HUES64 (cell line): ENCODE data around the gene SSBP2.

Experiments used
- H3K27ac ChIP-seq: 2 replicates; pipeline ENCODE4 v1.7.0; 2013; ENCODE audit warnings: low read depth, low read length, inconsistent platforms
- H3K27me3 ChIP-seq: 2 replicates; pipeline ENCODE4 v1.6.1; 2013; ENCODE audit warnings: mild to moderate bottlenecking, low read length; ENCODE audit not compliant: insufficient read depth
- H3K36me3 ChIP-seq: 2 replicates; pipeline ENCODE4 v1.6.1; 2013; ENCODE audit warnings: mild to moderate bottlenecking, low read length; ENCODE audit not compliant: insufficient read depth
- H3K4me1 ChIP-seq: 2 replicates; pipeline ENCODE4 v1.6.1; 2013; ENCODE audit warnings: mild to moderate bottlenecking, low read length, moderate library complexity; ENCODE audit not compliant: insufficient read depth
- H3K4me3 ChIP-seq: 2 replicates; pipeline ENCODE4 v1.5.1; 2013; ENCODE audit warnings: mild to moderate bottlenecking, low read length, moderate library complexity
- H3K9ac ChIP-seq: 2 replicates; pipeline ENCODE4 v1.6.1; 2013; ENCODE audit warnings: mild to moderate bottlenecking, low read depth, low read length
- H3K9me3 ChIP-seq: 2 replicates; pipeline ENCODE4 v1.6.1; 2013; ENCODE audit warnings: low read depth, low read length; ENCODE audit not compliant: insufficient read depth
- WGBS: fragments of 150-250, 120-280 bp; methylation state at CpG from one replicate; pipeline ENCODE4 v1.1.7; 2013; ENCODE audit warnings: missing lambda C conversion rate; 5-methylcytosine and 5-hydroxymethylcytosine counted together

SSBP2 gene

GRCh38 chr5:81782811-81783210, 31.9 kb upstream of the SSBP2 start:
- peaks cover 12% of the 10 kb centered on the region for H3K4me1 ChIP-seq

GRCh38 chr5:81779916-81780266, 29.0 kb upstream of the SSBP2 start:
- H3K9ac ChIP-seq = no peak overlapping the region
- H3K27ac ChIP-seq = no peak overlapping the region
- 95% methylated on average over 4 of the region's 4 CpGs for WGBS
- H3K27me3 ChIP-seq = no peaks in the 10 kb centered on the region
- H3K9me3 ChIP-seq = no peaks in the 10 kb centered on the region
- H3K36me3 ChIP-seq = no peaks in the 10 kb centered on the region
- no peak overlapping the region for H3K4me3 ChIP-seq
- no peaks in the 10 kb centered on the region for H3K4me1 ChIP-seq

More at GRCh38 chr5:81782811-81783210, 31.9 kb upstream of the SSBP2 start:
- Histone ChIP-seq H3K27me3 (no peaks in the 10 kb centered on the region), H3K4me3 (no peak overlapping the region), H3K36me3 (no peaks in the 10 kb centered on the region), H3K9ac (no peak overlapping the region), H3K27ac (no peak overlapping the region), H3K9me3 (no peaks in the 10 kb centered on the region)
- WGBS = 93% methylated on average over 3 of the region's 3 CpGs

- H3K9ac ChIP-seq = no peak overlapping the region
- H3K36me3 ChIP-seq = no peaks in the 10 kb centered on the region
- no peak overlapping the region for H3K4me3 ChIP-seq
- no peaks in the 10 kb centered on the region for H3K4me1 ChIP-seq
- H3K27ac ChIP-seq = no peak overlapping the region
- 86% methylated on average over 5 of the region's 5 CpGs for WGBS
- no peaks in the 10 kb centered on the region for H3K27me3 ChIP-seq
- no peaks in the 10 kb centered on the region for H3K9me3 ChIP-seq
Observed at GRCh38 chr5:81779125-81779915, 28.4 kb upstream of the SSBP2 start.

GRCh38 chr5:81778642-81779041, 27.7 kb upstream of the SSBP2 start:
- Histone ChIP-seq H3K9ac (no peak overlapping the region), H3K27me3 (no peaks in the 10 kb centered on the region), H3K36me3 (no peaks in the 10 kb centered on the region), H3K27ac (no peak overlapping the region), H3K9me3 (no peaks in the 10 kb centered on the region), H3K4me3 (no peak overlapping the region), H3K4me1 (no peaks in the 10 kb centered on the region)
- 71% methylated on average over 3 of the region's 3 CpGs for WGBS

GRCh38 chr5:81776258-81776657, 25.4 kb upstream of the SSBP2 start:
- Histone ChIP-seq H3K36me3 (no peaks in the 10 kb centered on the region), H3K9me3 (no peaks in the 10 kb centered on the region; the same call in 1 of the 2 replicates), H3K4me3 (no peak overlapping the region), H3K4me1 (no peaks in the 10 kb centered on the region), H3K9ac (no peak overlapping the region), H3K27me3 (no peaks in the 10 kb centered on the region), H3K27ac (no peak overlapping the region)
- 95% methylated on average over 4 of the region's 4 CpGs for WGBS

GRCh38 chr5:81774374-81774773, 23.5 kb upstream of the SSBP2 start:
- no peaks in the 10 kb centered on the region for H3K4me1 ChIP-seq
- 99% methylated on average over 2 of the region's 2 CpGs for WGBS
- no peak overlapping the region for H3K4me3 ChIP-seq
- no peaks in the 10 kb centered on the region; the same call in 1 of the 2 replicates for H3K9me3 ChIP-seq
- no peaks in the 10 kb centered on the region for H3K27me3 ChIP-seq
- H3K9ac ChIP-seq = no peak overlapping the region
- no peaks in the 10 kb centered on the region for H3K36me3 ChIP-seq
- H3K27ac ChIP-seq = no peak overlapping the region

- 92% methylated on average over 6 of the region's 7 CpGs for WGBS
- H3K27ac ChIP-seq = no peak overlapping the region
- no peaks in the 10 kb centered on the region for H3K4me1 ChIP-seq
- H3K27me3 ChIP-seq = no peaks in the 10 kb centered on the region
- no peaks in the 10 kb centered on the region; the same call in 1 of the 2 replicates for H3K9me3 ChIP-seq
- H3K9ac ChIP-seq = no peak overlapping the region
- no peaks in the 10 kb centered on the region for H3K36me3 ChIP-seq
- H3K4me3 ChIP-seq = no peak overlapping the region
Observed at GRCh38 chr5:81773574-81773973, 22.7 kb upstream of the SSBP2 start.

GRCh38 chr5:81773161-81773560, 22.3 kb upstream of the SSBP2 start:
- 85% methylated on average over 3 of the region's 3 CpGs for WGBS
- no peak overlapping the region for H3K27ac ChIP-seq
- H3K27me3 ChIP-seq = no peaks in the 10 kb centered on the region
- no peaks in the 10 kb centered on the region for H3K36me3 ChIP-seq
- no peaks in the 10 kb centered on the region; the same call in 1 of the 2 replicates for H3K9me3 ChIP-seq
- no peak overlapping the region for H3K4me3 ChIP-seq
- H3K9ac ChIP-seq = no peak overlapping the region
- no peaks in the 10 kb centered on the region for H3K4me1 ChIP-seq

- Histone ChIP-seq H3K9ac (no peak overlapping the region), H3K4me1 (peaks cover 7% of the 10 kb centered on the region), H3K9me3 (no peaks in the 10 kb centered on the region; the same call in 1 of the 2 replicates), H3K4me3 (no peak overlapping the region), H3K27ac (no peak overlapping the region), H3K36me3 (no peaks in the 10 kb centered on the region), H3K27me3 (no peaks in the 10 kb centered on the region)
- 98% methylated on average over 5 of the region's 5 CpGs for WGBS
Observed at GRCh38 chr5:81772488-81772887, 21.6 kb upstream of the SSBP2 start.

GRCh38 chr5:81768935-81769452, 18.1 kb upstream of the SSBP2 start:
- Histone ChIP-seq H3K4me3 (no peak overlapping the region), H3K27me3 (no peaks in the 10 kb centered on the region), H3K9ac (no peak overlapping the region), H3K9me3 (no peaks in the 10 kb centered on the region; the same call in 1 of the 2 replicates), H3K27ac (no peak overlapping the region), H3K36me3 (no peaks in the 10 kb centered on the region), H3K4me1 (peaks cover 13% of the 10 kb centered on the region)
- WGBS = 91% methylated on average over 2 of the region's 2 CpGs

- no peak overlapping the region for H3K27ac ChIP-seq
- no peak overlapping the region for H3K9ac ChIP-seq
- no peaks in the 10 kb centered on the region for H3K36me3 ChIP-seq
- WGBS = 90% methylated on average over 2 of the region's 2 CpGs
- H3K4me1 ChIP-seq = peaks cover 13% of the 10 kb centered on the region
- no peaks in the 10 kb centered on the region for H3K27me3 ChIP-seq
- H3K4me3 ChIP-seq = no peak overlapping the region
- H3K9me3 ChIP-seq = no peaks in the 10 kb centered on the region; the same call in 1 of the 2 replicates
Observed at GRCh38 chr5:81767938-81768337, 17.0 kb upstream of the SSBP2 start.
